ENCODE data around the gene PTGS1. TPM values are rescaled to one million over a fixed set of nuclear protein-coding genes. Genes with fewer than 3 reads are reported as not detected.

The PTGS1 gene
- total RNA-seq, 1 donor from 2014 or later: 0.39 TPM

GRCh38 chr9:122366074-122366660 lies 4.7 kb upstream of the PTGS1 start:
- no peak overlapping the region for H3K27ac Mint-ChIP-seq (ENCODE audit: unreplicated experiment)
- no peaks in the 10 kb centered on the region for H3K9me3 Mint-ChIP-seq (ENCODE audit: unreplicated experiment)
- no peak for DNase-seq
- TF ChIP-seq, protein P1, sequence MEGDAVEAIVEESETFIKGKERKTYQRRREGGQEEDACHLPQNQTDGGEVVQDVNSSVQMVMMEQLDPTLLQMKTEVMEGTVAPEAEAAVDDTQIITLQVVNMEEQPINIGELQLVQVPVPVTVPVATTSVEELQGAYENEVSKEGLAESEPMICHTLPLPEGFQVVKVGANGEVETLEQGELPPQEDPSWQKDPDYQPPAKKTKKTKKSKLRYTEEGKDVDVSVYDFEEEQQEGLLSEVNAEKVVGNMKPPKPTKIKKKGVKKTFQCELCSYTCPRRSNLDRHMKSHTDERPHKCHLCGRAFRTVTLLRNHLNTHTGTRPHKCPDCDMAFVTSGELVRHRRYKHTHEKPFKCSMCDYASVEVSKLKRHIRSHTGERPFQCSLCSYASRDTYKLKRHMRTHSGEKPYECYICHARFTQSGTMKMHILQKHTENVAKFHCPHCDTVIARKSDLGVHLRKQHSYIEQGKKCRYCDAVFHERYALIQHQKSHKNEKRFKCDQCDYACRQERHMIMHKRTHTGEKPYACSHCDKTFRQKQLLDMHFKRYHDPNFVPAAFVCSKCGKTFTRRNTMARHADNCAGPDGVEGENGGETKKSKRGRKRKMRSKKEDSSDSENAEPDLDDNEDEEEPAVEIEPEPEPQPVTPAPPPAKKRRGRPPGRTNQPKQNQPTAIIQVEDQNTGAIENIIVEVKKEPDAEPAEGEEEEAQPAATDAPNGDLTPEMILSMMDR (IDR thresholded peaks at IDR 0.05; ENCODE audit: partially characterized antibody, unreplicated experiment): no peak
- H3K27me3 Mint-ChIP-seq (ENCODE audit: unreplicated experiment): peaks cover 6% of the 10 kb centered on the region
- no peak overlapping the region for H3K4me3 Mint-ChIP-seq (ENCODE audit: unreplicated experiment)
- no peaks in the 10 kb centered on the region for H3K4me1 Mint-ChIP-seq (ENCODE audit: low read depth, unreplicated experiment)
- no peaks in the 10 kb centered on the region for H3K36me3 Mint-ChIP-seq (ENCODE audit: unreplicated experiment)

DNA sequence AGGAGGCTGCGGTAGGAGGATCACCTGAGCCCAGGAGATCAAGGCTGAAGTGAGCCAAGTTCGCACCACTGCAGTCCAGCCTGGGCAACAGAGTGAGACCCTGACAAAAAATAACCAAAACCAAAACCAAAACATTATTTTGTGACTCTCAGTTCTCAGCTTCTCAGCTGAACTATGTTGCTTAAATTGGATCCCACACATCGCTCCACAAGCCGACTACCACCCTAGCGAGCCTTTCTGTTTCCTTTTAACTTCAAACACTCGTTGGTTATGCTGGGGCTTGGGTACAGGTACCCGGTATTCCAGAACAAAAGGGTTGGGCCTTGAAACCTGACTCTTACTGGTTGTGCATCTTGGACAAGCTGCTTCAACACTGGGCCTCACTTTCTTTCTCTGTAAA lies 3.8 kb upstream of the PTGS1 start:
- no peak overlapping the region for H3K27ac Mint-ChIP-seq (ENCODE audit: unreplicated experiment)
- no peaks in the 10 kb centered on the region for H3K4me1 Mint-ChIP-seq (ENCODE audit: low read depth, unreplicated experiment)
- TF ChIP-seq, protein P1 (IDR thresholded peaks at IDR 0.05; ENCODE audit: partially characterized antibody, unreplicated experiment): no peak

DNA sequence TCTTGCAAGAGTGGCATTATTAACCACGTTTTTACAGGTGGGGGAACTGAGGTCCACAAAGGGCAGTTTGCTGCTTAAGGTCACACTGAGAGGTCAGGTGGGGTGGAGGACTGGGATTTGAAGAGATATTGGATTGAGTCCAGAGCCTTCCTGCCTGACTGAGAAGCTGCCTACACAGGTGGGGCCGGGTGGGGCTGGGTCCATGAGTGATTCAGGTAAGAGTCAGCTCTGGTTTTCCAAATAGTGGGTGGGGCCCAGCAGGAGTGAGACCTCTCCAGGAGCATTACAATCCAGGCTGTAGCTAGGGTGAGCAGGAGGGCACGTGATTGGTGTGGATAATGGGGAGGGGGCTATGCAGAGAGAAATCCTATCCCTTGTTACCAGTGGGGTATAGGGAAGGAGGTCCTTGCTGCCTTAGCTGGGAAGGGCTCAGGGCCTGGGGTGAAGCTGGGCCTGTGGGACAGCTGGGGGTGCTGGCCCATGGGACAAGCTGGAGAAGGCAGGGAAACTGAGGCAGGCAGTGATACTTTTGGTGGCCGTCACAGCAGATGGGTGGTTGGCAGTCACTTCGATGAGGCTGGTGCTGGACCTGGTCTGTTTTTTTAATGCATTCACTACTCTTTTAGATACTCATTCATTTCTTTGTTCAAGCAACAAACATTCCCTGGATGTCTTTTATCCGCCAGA lies 2.9 kb upstream of the PTGS1 start:
- TF ChIP-seq, protein P1 (IDR thresholded peaks at IDR 0.05; ENCODE audit: partially characterized antibody, unreplicated experiment): no peak
- no peak overlapping the region for H3K27ac Mint-ChIP-seq (ENCODE audit: unreplicated experiment)
- H3K36me3 Mint-ChIP-seq (ENCODE audit: unreplicated experiment): peaks cover 3% of the 10 kb centered on the region
- peaks cover 2% of the 10 kb centered on the region for H3K9me3 Mint-ChIP-seq (ENCODE audit: unreplicated experiment)
- H3K27me3 Mint-ChIP-seq (ENCODE audit: unreplicated experiment): peaks cover 12% of the 10 kb centered on the region
- H3K4me1 Mint-ChIP-seq (ENCODE audit: low read depth, unreplicated experiment): no peaks in the 10 kb centered on the region
- no peak for DNase-seq
- no peak overlapping the region for H3K4me3 Mint-ChIP-seq (ENCODE audit: unreplicated experiment)

More for the DNA sequence above, 3.8 kb upstream of the PTGS1 start:
- Mint-ChIP-seq H3K36me3 (ENCODE audit: unreplicated experiment) (no peaks in the 10 kb centered on the region), H3K27me3 (ENCODE audit: unreplicated experiment) (peaks cover 7% of the 10 kb centered on the region), H3K9me3 (ENCODE audit: unreplicated experiment) (no peaks in the 10 kb centered on the region), H3K4me3 (ENCODE audit: unreplicated experiment) (no peak overlapping the region)
- DNase-seq: no peak

DNA sequence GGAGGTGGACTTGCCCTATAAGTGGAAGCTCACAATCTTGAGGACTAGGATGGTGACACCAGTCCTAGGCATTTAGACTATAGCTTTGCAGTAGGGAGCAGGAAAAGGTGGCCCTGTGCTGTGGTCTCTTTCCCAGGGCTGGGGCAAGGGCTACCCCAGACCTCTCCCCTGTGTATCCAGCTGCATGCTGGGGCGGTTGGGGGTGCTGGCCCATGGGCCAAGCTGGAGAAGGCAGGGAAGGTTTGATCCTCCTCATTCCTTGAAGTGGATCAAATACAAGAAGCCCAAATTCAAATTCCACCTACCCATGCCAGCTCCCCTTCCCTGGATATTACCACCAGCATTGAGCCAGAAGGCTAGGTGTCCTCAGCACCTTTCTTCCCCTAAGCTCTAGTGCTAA lies 2.2 kb upstream of the PTGS1 start:
- Mint-ChIP-seq H3K4me3 (ENCODE audit: unreplicated experiment) (no peak overlapping the region), H3K36me3 (ENCODE audit: unreplicated experiment) (peaks cover 6% of the 10 kb centered on the region), H3K27ac (ENCODE audit: unreplicated experiment) (no peak overlapping the region), H3K4me1 (ENCODE audit: low read depth, unreplicated experiment) (no peaks in the 10 kb centered on the region), H3K9me3 (ENCODE audit: unreplicated experiment) (peaks cover 2% of the 10 kb centered on the region), H3K27me3 (ENCODE audit: unreplicated experiment) (peaks cover 9% of the 10 kb centered on the region)
- TF ChIP-seq, protein P1 (IDR thresholded peaks at IDR 0.05; ENCODE audit: partially characterized antibody, unreplicated experiment): no peak
- no peak for DNase-seq

DNA sequence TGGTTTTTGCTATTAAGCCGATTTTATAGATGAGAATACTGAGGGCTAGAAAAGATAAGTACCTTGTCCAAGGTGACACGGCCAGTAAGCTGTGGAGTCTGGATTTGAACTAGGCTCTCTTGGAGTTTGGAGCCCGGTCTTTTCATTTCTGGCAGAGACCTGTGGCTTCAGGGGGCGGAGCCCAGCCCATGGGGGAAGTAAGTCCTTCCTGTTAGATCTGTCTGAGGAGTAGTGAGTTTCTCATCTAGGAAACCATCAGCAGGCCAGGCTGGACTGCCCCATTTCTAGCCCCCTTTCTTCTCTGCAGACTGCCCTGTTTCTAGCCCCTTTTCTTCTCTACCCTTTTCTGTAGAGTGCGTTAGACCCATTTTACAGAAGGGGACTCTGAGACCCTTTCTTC lies 521 bp upstream of the PTGS1 start:
- Mint-ChIP-seq H3K27me3 (ENCODE audit: unreplicated experiment) (peaks cover 9% of the 10 kb centered on the region), H3K36me3 (ENCODE audit: unreplicated experiment) (peaks cover 6% of the 10 kb centered on the region), H3K4me3 (ENCODE audit: unreplicated experiment) (no peak overlapping the region), H3K27ac (ENCODE audit: unreplicated experiment) (no peak overlapping the region), H3K9me3 (ENCODE audit: unreplicated experiment) (peaks cover 2% of the 10 kb centered on the region), H3K4me1 (ENCODE audit: low read depth, unreplicated experiment) (no peaks in the 10 kb centered on the region)
- DNase-seq: no peak
- TF ChIP-seq, protein P1 (IDR thresholded peaks at IDR 0.05; ENCODE audit: partially characterized antibody, unreplicated experiment): no peak

Measured in glutamatergic neuron (in vitro differentiated cells).